ENCODE results near the gene SPSB4. TPM values are rescaled to one million over a fixed set of nuclear protein-coding genes. Genes with fewer than 3 reads are reported as not detected.

Gene SPSB4
- total RNA-seq, 6 experiments from 2014 or later: 0.62 to 1.0 (median 0.98) TPM; not detected in 3

DNA sequence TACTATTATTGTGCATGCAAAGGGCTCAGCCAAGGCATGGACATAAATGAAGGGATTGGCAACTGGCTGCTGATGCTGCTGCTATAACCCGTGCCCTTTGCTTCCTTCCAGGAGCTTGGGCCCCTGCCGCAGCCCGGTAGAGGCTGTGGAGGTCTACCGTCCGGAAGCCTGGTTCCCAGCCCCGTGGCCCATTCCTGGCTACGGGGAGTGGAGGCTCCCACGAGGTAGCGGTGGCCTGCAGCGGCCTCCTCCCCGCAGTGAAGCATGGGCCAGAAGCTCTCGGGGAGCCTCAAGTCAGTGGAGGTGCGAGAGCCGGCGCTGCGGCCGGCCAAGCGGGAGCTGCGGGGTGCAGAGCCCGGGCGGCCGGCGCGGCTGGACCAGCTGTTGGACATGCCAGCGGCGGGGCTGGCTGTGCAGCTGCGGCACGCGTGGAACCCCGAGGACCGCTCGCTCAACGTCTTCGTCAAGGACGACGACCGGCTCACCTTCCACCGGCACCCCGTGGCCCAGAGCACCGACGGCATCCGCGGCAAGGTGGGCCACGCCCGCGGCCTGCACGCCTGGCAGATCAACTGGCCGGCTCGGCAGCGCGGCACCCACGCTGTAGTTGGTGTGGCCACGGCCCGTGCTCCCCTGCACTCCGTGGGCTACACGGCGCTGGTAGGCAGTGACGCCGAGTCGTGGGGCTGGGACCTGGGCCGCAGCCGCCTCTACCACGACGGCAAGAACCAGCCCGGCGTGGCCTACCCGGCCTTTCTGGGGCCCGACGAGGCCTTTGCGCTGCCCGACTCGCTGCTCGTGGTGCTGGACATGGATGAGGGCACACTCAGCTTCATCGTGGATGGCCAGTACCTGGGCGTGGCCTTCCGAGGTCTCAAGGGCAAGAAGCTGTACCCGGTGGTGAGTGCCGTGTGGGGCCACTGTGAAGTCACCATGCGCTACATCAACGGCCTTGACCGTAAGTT lies 15.0 kb downstream of the SPSB4 start:
- no peak for ATAC-seq
- WGBS (ENCODE audit: insufficient coverage, low coverage, low lambda C conversion rate, missing lambda C conversion rate): 80% methylated on average over 5 of the region's 81 CpGs
- DNase-seq: peak in 1 of 3 donors; percentile 36

DNA sequence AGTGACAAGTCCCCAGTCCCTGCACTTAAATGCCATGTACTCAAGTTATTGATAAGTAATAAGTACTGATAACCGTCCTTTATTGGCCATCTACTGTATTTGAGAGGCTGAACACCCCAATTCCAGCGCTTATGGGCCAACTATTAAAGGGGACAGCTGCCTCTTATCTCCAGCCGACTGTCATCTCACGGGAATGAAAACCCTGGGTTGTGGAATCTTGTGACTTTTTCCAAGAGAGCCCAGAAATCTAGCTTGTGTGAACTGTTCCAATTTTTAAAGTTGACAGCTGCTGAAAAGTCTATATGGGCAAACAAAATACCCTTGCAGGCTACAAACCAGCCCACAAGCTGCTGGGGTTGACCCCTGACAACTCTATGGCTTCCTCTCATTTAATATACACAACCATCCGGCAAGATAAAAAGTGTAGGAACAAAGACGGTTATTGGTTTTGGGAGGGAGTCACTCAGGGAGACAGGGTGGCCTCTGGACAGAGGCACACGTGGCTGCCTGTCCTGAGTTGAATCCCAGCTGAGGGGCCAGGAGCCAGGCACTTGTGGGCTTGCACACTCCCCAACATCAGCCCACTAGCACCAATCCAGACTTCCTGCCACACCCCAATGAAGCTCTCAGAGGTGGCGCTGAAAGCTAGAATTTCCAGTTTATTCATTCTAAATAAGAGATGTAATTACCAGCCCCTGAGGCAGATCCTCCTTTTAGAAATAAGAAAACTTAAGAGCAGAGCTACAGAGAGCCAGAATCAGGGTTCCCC lies 16.2 kb downstream of the SPSB4 start:
- TF ChIP-seq, protein P1, sequence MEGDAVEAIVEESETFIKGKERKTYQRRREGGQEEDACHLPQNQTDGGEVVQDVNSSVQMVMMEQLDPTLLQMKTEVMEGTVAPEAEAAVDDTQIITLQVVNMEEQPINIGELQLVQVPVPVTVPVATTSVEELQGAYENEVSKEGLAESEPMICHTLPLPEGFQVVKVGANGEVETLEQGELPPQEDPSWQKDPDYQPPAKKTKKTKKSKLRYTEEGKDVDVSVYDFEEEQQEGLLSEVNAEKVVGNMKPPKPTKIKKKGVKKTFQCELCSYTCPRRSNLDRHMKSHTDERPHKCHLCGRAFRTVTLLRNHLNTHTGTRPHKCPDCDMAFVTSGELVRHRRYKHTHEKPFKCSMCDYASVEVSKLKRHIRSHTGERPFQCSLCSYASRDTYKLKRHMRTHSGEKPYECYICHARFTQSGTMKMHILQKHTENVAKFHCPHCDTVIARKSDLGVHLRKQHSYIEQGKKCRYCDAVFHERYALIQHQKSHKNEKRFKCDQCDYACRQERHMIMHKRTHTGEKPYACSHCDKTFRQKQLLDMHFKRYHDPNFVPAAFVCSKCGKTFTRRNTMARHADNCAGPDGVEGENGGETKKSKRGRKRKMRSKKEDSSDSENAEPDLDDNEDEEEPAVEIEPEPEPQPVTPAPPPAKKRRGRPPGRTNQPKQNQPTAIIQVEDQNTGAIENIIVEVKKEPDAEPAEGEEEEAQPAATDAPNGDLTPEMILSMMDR (IDR thresholded peaks at IDR 0.05): no peak
- TF ChIP-seq POLR2A (IDR thresholded peaks at IDR 0.05): no peak
- intact Hi-C loops (cut with DNase I): no loop called here
- Histone ChIP-seq H3K27me3 (no peaks in the 10 kb centered on the region), H3K4me3 (no peak overlapping the region), H3K9me3 (no peaks in the 10 kb centered on the region), H3K36me3 (no peaks in the 10 kb centered on the region), H3K4me1 (no peaks in the 10 kb centered on the region), H3K27ac (no peak overlapping the region)
- ATAC-seq: no peak
- WGBS (ENCODE audit: insufficient coverage, low coverage, low lambda C conversion rate, missing lambda C conversion rate): 76% methylated on average over 6 of the region's 8 CpGs
- DNase-seq: peak in 1 of 3 donors; percentile 15

More for the DNA sequence above, 15.0 kb downstream of the SPSB4 start:
- Histone ChIP-seq H3K27ac (no peak overlapping the region), H3K9me3 (no peaks in the 10 kb centered on the region), H3K4me3 (no peak overlapping the region), H3K36me3 (no peaks in the 10 kb centered on the region), H3K27me3 (no peaks in the 10 kb centered on the region), H3K4me1 (no peaks in the 10 kb centered on the region)
- TF ChIP-seq, protein P1 (IDR thresholded peaks at IDR 0.05): no peak
- no peak for TF ChIP-seq POLR2A (IDR thresholded peaks at IDR 0.05)
- intact Hi-C loops (cut with DNase I): no loop called here

DNA sequence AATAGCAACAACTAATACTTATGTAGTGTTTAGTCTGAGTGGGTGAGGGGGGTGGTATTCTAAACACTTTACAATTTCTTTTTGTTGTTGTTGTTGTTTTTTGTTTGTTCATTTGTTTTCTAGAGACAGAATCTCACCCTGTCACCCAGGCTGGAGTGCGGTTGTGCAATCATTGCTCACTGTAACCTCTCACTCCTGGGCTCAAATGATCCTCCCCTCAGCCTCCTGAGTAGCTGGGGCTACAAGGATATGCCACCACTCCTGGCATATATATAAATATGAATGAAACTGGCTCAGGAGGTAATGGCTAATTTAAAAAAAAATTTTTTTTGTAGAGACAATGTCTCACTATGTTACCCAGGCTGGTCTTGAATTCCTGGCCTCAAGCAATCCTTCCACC lies 19.1 kb downstream of the SPSB4 start:
- no peaks in the 10 kb centered on the region for H3K27me3 ChIP-seq
- no peaks in the 10 kb centered on the region for H3K36me3 ChIP-seq
- TF ChIP-seq, protein P1 (IDR thresholded peaks at IDR 0.05): no peak
- intact Hi-C loops (cut with DNase I): no loop called here
- no peaks in the 10 kb centered on the region for H3K9me3 ChIP-seq
- ATAC-seq (no peak), DNase-seq (no peak)
- 86% methylated on average over 1 of the region's 1 CpG for WGBS (ENCODE audit: insufficient coverage, low coverage, low lambda C conversion rate, missing lambda C conversion rate)
- H3K27ac ChIP-seq: no peak overlapping the region
- no peak overlapping the region for H3K4me3 ChIP-seq
- no peaks in the 10 kb centered on the region for H3K4me1 ChIP-seq

DNA sequence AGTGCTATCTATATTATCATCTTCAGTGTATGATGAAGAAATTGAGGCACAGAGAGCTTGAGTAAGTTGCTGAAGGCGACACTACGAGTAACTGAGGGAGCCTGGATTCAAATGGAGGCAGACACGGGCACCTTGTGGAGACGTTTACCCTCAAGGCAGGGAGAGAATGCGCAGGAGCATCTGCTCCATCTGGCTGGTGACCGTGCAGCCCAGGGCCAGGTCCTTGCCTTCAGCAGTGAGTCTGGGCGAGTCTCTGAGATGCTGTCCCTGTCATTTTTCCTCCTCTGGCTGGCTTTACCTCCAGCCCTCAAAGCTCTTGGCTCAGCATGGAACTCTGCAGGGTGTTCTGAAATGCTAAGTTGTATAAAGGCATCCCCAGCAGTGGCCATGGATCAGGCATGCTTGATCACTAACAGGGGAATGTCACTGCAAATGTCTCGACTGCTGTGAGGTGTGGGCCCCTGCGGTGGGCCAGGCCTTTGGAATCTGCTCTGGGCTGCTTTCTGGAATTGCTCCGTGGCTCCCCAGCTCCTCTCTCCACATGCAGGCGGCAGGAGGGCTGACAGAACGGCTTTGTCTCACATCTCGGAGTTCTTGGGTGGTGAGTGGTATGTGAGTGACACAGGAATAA lies 19.7 kb downstream of the SPSB4 start:
- Histone ChIP-seq H3K27me3 (no peaks in the 10 kb centered on the region), H3K36me3 (no peaks in the 10 kb centered on the region), H3K4me1 (no peaks in the 10 kb centered on the region), H3K9me3 (no peaks in the 10 kb centered on the region), H3K27ac (no peak overlapping the region), H3K4me3 (no peak overlapping the region)
- WGBS (ENCODE audit: insufficient coverage, low coverage, low lambda C conversion rate, missing lambda C conversion rate): 83% methylated on average over 7 of the region's 13 CpGs
- no peak for TF ChIP-seq POLR2A (IDR thresholded peaks at IDR 0.05)
- TF ChIP-seq, protein P1 (IDR thresholded peaks at IDR 0.05): no peak
- no peak for DNase-seq
- intact Hi-C loops (cut with DNase I): no loop called here
- ATAC-seq: no peak
